Heart left ventricle (tissue), 13 donors: ENCODE results near the gene PCSK6.

Source experiments
- CTCF ChIP-seq, 12 donors: fragments of 200-600 bp; sonication (generic) in 4 of 12; IDR thresholded peaks; one replicate each; pipeline versions ENCODE4 v1.5.0 to v1.8.0; 2018 to 2022; ENCODE audit warnings: antibody characterized with exemption in 12 of 12, mild to moderate bottlenecking in 5 of 12
- POLR2A ChIP-seq, 2 donors: fragments of 450-650 bp; IDR thresholded peaks; one replicate each; pipeline ENCODE4 v1.6.1; 2017; ENCODE audit warnings: antibody characterized with exemption in 2 of 2, mild to moderate bottlenecking in 2 of 2, moderate library complexity in 2 of 2
- donor health status: ischemic (EF 13 %, LVEDD 7.1; RV severe dilation, severe dysfunction).
- donor health status: DM: no; HTN: yes; CAD: no.
- donor health status: DM: no; HTN: no; CAD: no.
- donor health status: ischemic (EF 25% LVEDD 6.9; RV normal size, moderate dysfunction).
- donor health status: ischemic (EF 25% LVEDD 5.7; RV mildly dilated, moderate dysfunction).
- donor health status: ischemic (EF 35%, LVEDD 5.7; RV mildly dilated, moderate dysfunction).
- donor health status: nonischemic (EF 11% LVEDD 7.7; RV severe dilation, severe dysfunction).
- donor health status: DM: yes; HTN: yes; CAD: no.
- donor health status: PGD.
- donor health status: ischemic (EF 29% LVEDD 5.4; RV normal size, mild dysfunction).
- donor health status: nonischemic (EF 23%, LVEDD 6.1; RV moderate dilation, normal function).

DNA sequence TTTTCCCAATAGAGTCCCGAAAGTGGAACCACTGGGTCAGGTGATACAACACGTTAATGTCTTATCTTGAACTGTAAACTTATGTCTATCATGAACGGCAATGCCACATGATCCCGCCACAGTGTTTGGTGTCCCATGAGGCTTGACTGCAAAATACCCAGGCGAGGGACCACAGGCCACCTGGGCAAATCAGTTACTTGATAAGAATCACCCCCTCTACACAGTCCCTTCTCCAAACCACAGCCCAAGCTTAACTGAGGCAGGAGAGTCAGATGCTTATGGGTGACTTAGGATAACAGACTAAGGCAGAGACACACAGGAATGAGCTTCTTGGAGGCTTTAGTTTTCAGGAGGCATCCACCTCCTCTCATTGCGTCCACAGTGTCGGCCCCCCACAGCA lies 151.5 kb downstream of the PCSK6 start:
- TF ChIP-seq CTCF (IDR thresholded peaks at IDR 0.05) (no peak), POLR2A (IDR thresholded peaks at IDR 0.05) (no peak)
